ENCODE data around the gene EGLN3.

Gene EGLN3

GRCh38 chr14:33952541-33952940 lies 1.7 kb upstream of the EGLN3 start:
- H3K4me3 Mint-ChIP-seq: no peak overlapping the region
- H3K27ac Mint-ChIP-seq: no peak overlapping the region
- H3K9me3 Mint-ChIP-seq: no peaks in the 10 kb centered on the region
- H3K4me1 Mint-ChIP-seq (ENCODE audit: low read depth): peaks cover 35% of the 10 kb centered on the region
- peaks cover 67% of the 10 kb centered on the region for H3K27me3 Mint-ChIP-seq (ENCODE audit: low read depth)
- peaks cover 33% of the 10 kb centered on the region for H3K36me3 Mint-ChIP-seq (ENCODE audit: low read depth)

GRCh38 chr14:33951183-33951840 lies 438 bp upstream of the EGLN3 start:
- peaks cover 39% of the 10 kb centered on the region for H3K36me3 Mint-ChIP-seq (ENCODE audit: low read depth)
- peaks cover 42% of the 10 kb centered on the region for H3K4me1 Mint-ChIP-seq (ENCODE audit: low read depth)
- H3K4me3 Mint-ChIP-seq: peak overlapping the region; percentile 87
- H3K9me3 Mint-ChIP-seq: no peaks in the 10 kb centered on the region
- H3K27ac Mint-ChIP-seq: no peak overlapping the region
- H3K27me3 Mint-ChIP-seq (ENCODE audit: low read depth): peaks cover 67% of the 10 kb centered on the region

DNA sequence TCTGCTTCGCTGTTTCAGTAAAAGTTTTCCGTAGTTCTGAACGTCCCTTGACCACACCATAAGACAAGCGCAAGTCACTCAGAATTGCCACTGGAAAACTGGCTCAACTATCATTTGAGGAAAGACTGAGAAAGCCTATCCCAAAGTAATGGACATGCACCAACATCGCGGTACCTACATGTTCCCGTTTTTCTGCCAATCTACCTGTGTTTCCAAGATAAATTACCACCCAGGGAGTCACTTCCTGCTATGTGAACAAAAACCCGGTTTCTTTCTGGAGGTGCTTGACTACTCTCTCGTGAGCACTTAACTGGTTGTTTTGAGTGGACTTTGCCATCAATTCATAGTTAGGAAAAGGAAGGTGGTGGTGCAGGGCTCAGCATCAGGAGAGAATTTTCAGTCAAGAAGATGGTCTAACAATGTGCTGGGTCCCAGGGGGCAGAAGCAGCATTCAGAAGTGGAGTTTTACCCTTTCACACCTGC lies 1.4 kb downstream of the EGLN3 start:
- Mint-ChIP-seq H3K27ac (peak overlapping the region; percentile 5), H3K27me3 (ENCODE audit: low read depth) (peaks cover 57% of the 10 kb centered on the region), H3K4me1 (ENCODE audit: low read depth) (peaks cover 49% of the 10 kb centered on the region), H3K9me3 (no peaks in the 10 kb centered on the region), H3K36me3 (ENCODE audit: low read depth) (peaks cover 50% of the 10 kb centered on the region), H3K4me3 (peak overlapping the region; percentile 87)

DNA sequence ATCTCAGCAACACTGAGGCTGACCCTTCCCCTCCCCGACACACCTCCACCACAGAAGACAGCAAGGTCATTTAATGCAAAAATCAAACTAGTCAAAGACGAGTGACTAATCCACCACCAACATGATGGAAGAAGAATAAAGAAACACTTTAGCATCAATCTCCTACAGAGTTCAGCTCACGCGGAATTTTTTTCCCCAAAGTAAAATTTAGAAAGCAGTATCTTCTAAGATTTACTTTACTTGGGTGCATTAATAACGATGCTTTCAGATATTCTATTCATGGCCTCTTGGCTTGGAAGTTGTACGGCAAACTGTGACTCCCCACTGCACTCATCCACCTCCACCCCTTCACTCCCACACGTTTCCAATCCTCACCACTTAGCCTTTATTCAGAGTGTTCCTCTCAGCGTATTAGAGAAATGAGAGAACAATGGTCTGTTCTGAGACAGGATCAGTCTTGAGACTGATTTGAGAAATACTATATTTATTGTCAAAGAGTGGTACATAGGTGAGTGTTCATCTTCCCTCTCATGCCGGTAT lies 1.9 kb downstream of the EGLN3 start:
- Mint-ChIP-seq H3K27me3 (ENCODE audit: low read depth) (peaks cover 55% of the 10 kb centered on the region), H3K4me1 (ENCODE audit: low read depth) (peaks cover 51% of the 10 kb centered on the region), H3K9me3 (no peaks in the 10 kb centered on the region), H3K4me3 (peak overlapping the region; percentile 87), H3K27ac (peak overlapping the region; percentile 31), H3K36me3 (ENCODE audit: low read depth) (peaks cover 51% of the 10 kb centered on the region)

DNA sequence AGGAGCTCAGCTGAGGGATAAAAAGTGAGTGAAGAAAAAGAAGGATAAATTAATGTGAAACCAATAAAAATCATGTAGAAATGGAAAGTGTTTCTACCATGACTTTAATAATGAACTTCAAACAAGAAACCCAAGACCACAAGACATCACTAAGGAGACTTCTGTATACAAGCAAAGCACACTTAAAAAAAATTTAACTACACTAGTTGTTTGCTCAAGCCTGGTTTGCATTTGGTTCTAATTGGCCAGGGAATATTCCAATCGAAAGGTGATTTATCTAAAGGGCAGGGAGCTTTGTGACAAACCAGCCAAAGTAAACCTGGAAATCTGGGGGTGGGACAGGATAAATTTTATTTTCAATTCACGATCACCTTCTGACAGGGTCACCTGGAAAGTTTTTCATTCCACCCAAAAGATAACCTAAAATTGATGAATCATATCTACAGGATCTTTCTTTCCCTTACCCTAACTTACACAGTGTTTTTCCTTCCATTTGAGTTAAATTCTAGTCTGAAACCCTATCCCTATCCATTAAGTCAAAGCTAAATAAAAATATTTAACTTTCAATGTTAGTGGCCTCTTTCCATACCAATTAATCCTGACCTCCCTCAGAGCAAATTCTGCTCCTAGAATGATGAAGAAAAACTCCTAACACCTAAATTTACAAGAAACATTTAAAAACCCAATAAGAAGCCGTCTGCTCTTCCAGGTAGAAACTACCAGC lies 2.6 kb downstream of the EGLN3 start:
- peak overlapping the region; percentile 87 for H3K4me3 Mint-ChIP-seq

GRCh38 chr14:33946679-33947476 lies 4.0 kb downstream of the EGLN3 start:
- peak overlapping the region; percentile 58 for H3K27ac Mint-ChIP-seq
- peaks cover 62% of the 10 kb centered on the region for H3K4me1 Mint-ChIP-seq (ENCODE audit: low read depth)
- H3K9me3 Mint-ChIP-seq: no peaks in the 10 kb centered on the region
- peaks cover 54% of the 10 kb centered on the region for H3K36me3 Mint-ChIP-seq (ENCODE audit: low read depth)
- peak overlapping the region; percentile 82 for H3K4me3 Mint-ChIP-seq
- peaks cover 36% of the 10 kb centered on the region for H3K27me3 Mint-ChIP-seq (ENCODE audit: low read depth)

More for the DNA sequence above, 2.6 kb downstream of the EGLN3 start:
- Mint-ChIP-seq H3K27ac (peak overlapping the region; percentile 31), H3K36me3 (ENCODE audit: low read depth) (peaks cover 51% of the 10 kb centered on the region), H3K27me3 (ENCODE audit: low read depth) (peaks cover 50% of the 10 kb centered on the region), H3K4me1 (ENCODE audit: low read depth) (peaks cover 51% of the 10 kb centered on the region), H3K9me3 (no peaks in the 10 kb centered on the region)

DNA sequence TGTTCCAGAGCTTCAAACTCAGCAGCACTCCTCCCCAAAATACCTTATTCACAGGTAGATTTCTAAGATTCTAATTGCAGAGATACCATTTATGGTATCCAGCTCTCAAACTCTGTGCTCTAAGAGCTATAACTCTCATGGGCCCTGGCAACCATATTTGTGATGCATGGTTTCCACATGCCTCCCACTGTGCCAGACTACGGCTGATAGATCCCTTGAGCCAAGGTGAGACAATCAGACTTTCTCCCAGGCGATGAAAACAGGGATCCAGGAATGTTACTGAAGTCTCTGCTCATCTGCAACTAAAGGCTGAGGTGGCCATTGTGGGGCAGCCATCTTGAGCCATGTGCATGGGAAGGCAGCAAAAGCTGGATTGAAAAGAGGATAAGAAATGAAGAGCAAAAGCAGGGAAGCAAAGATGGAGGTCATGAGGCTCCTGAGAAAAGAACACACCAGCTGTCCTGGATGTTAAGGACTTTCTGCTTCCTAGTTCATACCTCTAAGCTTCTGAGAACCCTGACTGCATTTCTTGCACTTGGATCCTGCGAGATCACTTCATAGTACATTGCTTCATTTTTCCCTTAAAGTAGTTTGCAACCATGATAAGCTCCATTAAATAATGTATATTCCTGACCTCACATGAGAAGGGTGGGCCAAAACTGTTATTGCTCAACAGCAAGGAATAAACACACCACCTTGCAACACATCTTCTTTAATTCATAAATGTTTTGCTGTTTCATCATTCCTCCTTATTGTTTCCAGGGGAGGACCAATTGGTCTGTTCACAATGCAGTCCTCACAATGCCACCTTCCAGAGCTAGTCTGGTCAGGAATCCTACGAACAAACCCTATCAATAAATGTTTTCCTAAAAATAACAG lies 5.4 kb downstream of the EGLN3 start:
- peaks cover 30% of the 10 kb centered on the region for H3K27me3 Mint-ChIP-seq (ENCODE audit: low read depth)
- H3K36me3 Mint-ChIP-seq (ENCODE audit: low read depth): peaks cover 61% of the 10 kb centered on the region
- H3K9me3 Mint-ChIP-seq: no peaks in the 10 kb centered on the region

GRCh38 chr14:33943096-33943883 lies 7.6 kb downstream of the EGLN3 start:
- Mint-ChIP-seq H3K4me1 (ENCODE audit: low read depth) (peaks cover 53% of the 10 kb centered on the region), H3K27ac (no peak overlapping the region), H3K4me3 (no peak overlapping the region), H3K27me3 (ENCODE audit: low read depth) (peaks cover 16% of the 10 kb centered on the region), H3K9me3 (no peaks in the 10 kb centered on the region), H3K36me3 (ENCODE audit: low read depth) (peaks cover 52% of the 10 kb centered on the region)

More for the DNA sequence above, 5.4 kb downstream of the EGLN3 start:
- Mint-ChIP-seq H3K4me1 (ENCODE audit: low read depth) (peaks cover 64% of the 10 kb centered on the region), H3K4me3 (peak overlapping the region; percentile 9), H3K27ac (no peak overlapping the region)

DNA sequence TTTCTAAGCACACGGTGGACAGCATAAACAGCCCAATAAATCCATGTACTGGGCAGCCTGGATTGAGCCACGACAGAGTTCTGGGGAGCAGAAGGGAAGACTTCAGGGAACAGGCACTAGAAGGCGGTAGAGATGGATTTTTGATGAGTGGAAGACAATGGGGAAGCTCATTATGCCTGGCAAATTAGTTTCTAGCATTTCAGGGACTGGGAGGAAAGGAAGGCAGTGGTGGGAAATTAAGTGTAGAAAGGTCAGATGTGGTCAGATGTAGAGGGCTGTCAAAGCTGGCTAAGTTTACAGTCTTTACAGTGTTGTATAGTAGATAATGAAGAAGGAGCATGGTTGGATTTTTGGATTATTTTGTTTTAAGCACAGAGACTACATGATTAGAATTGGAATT lies 9.2 kb downstream of the EGLN3 start:
- Mint-ChIP-seq H3K9me3 (no peaks in the 10 kb centered on the region), H3K27ac (no peak overlapping the region), H3K4me3 (no peak overlapping the region), H3K36me3 (ENCODE audit: low read depth) (peaks cover 41% of the 10 kb centered on the region), H3K4me1 (ENCODE audit: low read depth) (peaks cover 44% of the 10 kb centered on the region), H3K27me3 (ENCODE audit: low read depth) (peaks cover 10% of the 10 kb centered on the region)

DNA sequence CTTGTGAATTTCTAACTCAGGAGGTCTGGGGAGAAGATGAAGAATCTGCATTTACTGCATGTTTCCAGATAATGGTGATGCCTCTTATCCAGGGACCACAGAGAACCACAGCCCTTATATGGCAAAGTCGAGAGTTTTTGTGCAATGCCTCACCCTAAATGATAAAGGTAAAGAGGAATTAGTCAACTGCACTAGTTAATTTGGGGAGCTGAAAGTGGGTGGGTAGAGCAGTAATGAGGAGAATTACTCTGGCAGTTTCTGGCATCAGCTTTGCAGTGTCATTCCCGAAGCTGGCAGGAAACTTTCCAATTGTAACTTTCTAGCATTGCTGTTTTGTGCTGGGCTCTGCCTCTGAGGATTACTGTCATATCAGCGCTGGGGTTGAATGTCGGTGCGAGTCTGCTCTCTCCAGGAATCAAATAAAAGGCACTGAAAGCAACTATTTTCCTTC lies 10.3 kb downstream of the EGLN3 start:
- Mint-ChIP-seq H3K27me3 (ENCODE audit: low read depth) (peaks cover 10% of the 10 kb centered on the region), H3K4me1 (ENCODE audit: low read depth) (peaks cover 42% of the 10 kb centered on the region), H3K36me3 (ENCODE audit: low read depth) (peaks cover 40% of the 10 kb centered on the region), H3K9me3 (no peaks in the 10 kb centered on the region), H3K4me3 (no peak overlapping the region), H3K27ac (no peak overlapping the region)

DNA sequence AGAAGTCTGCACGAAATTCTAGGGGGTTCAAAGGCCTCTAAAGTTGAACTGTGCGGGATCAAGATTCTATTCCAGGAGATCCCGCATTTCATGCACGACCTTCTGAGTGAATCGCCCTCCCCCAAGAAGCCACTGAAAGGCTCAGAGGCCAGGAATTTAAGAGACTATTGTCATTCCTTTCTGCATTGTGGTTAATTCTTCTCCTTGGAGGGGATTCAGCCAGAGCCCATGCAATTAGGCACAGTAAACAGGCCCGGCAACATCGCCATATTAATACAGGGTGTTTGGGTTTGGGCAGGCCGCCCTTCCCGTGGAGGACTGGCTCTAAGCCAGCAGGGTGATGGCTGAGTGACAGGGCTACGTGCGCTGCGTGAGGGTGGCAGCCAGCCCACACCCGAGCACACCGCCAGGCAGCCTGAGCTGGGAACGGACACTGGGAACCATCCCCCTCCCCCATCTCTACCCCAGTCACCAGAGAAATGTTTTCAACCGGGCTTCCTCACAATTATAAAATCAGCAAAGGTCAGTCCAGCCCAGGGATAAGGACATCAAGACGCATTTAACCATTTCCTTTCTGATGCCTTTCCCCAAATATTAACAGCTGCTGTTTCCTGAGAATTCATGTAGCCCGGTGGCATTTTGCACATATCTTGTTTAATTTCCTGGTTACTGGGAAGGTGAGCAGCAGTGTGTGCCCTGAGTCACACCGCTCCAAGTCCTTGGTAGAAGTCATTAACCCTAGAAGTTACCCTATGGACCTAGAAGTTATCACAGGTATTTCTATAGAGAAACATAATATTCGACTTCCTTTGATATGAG lies 12.5 kb downstream of the EGLN3 start:
- peaks cover 36% of the 10 kb centered on the region for H3K4me1 Mint-ChIP-seq (ENCODE audit: low read depth)
- H3K27me3 Mint-ChIP-seq (ENCODE audit: low read depth): peaks cover 3% of the 10 kb centered on the region
- no peaks in the 10 kb centered on the region for H3K9me3 Mint-ChIP-seq
- H3K4me3 Mint-ChIP-seq: no peak overlapping the region
- H3K27ac Mint-ChIP-seq: no peak overlapping the region
- H3K36me3 Mint-ChIP-seq (ENCODE audit: low read depth): peaks cover 32% of the 10 kb centered on the region

DNA sequence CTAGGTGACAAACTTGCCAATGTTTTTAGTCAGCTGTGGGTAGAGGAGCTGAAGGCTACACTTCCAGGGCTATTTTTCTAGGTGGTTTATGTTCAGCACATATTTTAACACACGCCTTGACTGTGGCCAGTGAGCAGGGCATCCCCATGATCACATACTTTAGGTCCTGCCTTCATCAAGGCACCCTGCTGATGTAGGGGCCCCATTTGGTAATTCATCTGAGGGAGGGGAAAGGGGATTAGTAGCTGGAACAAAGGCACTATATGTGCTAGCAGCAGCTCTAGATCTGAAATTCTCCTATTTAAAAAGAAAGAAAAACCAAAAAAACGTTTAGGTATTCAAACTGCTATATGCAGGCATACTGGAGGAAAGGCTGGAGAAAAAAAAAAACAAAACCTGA lies 14.5 kb downstream of the EGLN3 start:
- Mint-ChIP-seq H3K9me3 (no peaks in the 10 kb centered on the region), H3K36me3 (ENCODE audit: low read depth) (peaks cover 28% of the 10 kb centered on the region), H3K4me3 (no peak overlapping the region), H3K27me3 (ENCODE audit: low read depth) (peaks cover 3% of the 10 kb centered on the region), H3K4me1 (ENCODE audit: low read depth) (peaks cover 33% of the 10 kb centered on the region), H3K27ac (no peak overlapping the region)

All from T-helper 1 cell treated with Interleukin-12 subunit alpha and Interleukin-12 subunit beta and Interleukin-4 antibody, amounts not matched to agents 30 μg/mL and 1 μg/mL, for 36 hours (primary cell).